HG03575 (cell line): ENCODE measurements around the gene SCAMP2.
"Not testable (repeated sequence)": the region's sequence is repeated elsewhere in the genome, so short reads cannot be mapped to it uniquely, and the experiment has no call there.

Experiments
- ATAC-seq: cut with Tn5 transposase; IDR thresholded peaks from one replicate; pipeline ENCODE4 v1.9.1; 2021; ENCODE audit not compliant: unreplicated experiment, insufficient number of reproducible peaks, low FRiP score; ENCODE audit errors: extremely low read depth

The SCAMP2 gene

GRCh38 chr15:74873036-74873755, at the start of gene SCAMP2:
Gene SCAMP2 (minus strand): TSS chr15:74873365. CDS start chr15:74873255, 110 bp downstream.
- peak; percentile 36 for ATAC-seq

- ATAC-seq = no peak
Observed at GRCh38 chr15:74920456-74920855, 47.3 kb upstream of the SCAMP2 start.

- ATAC-seq = no peak
Observed at GRCh38 chr15:74917676-74918075, 44.5 kb upstream of the SCAMP2 start.

- not testable (repeated sequence) for ATAC-seq
Observed at GRCh38 chr15:74913799-74914198, 40.6 kb upstream of the SCAMP2 start.

- no peak for ATAC-seq
Observed at GRCh38 chr15:74913041-74913440, 39.9 kb upstream of the SCAMP2 start.

GRCh38 chr15:74908635-74909034, 35.5 kb upstream of the SCAMP2 start:
- ATAC-seq = no peak

GRCh38 chr15:74907163-74907870, 34.2 kb upstream of the SCAMP2 start:
- no peak for ATAC-seq

- no peak for ATAC-seq
Observed at GRCh38 chr15:74906450-74907162, 33.4 kb upstream of the SCAMP2 start, which contains the start of gene FAM219B. Gene FAM219B (minus strand): TSS chr15:74906851. CDS start chr15:74906800, 51 bp downstream.

GRCh38 chr15:74906067-74906449, 32.9 kb upstream of the SCAMP2 start:
- no peak for ATAC-seq

GRCh38 chr15:74904190-74904805, 31.1 kb upstream of the SCAMP2 start:
- no peak for ATAC-seq

- ATAC-seq = no peak
Observed at GRCh38 chr15:74903676-74904075, 30.5 kb upstream of the SCAMP2 start.

- no peak for ATAC-seq
Observed at GRCh38 chr15:74902295-74903075, 29.3 kb upstream of the SCAMP2 start.

GRCh38 chr15:74901612-74902063, 28.5 kb upstream of the SCAMP2 start:
- no peak for ATAC-seq

- ATAC-seq = no peak
Observed at GRCh38 chr15:74897300-74897701, 24.1 kb upstream of the SCAMP2 start.

- ATAC-seq = no peak
Observed at GRCh38 chr15:74896316-74896715, 23.2 kb upstream of the SCAMP2 start.

- ATAC-seq = no peak
Observed at GRCh38 chr15:74895830-74896229, 22.7 kb upstream of the SCAMP2 start.

GRCh38 chr15:74894383-74894782, 21.2 kb upstream of the SCAMP2 start:
- ATAC-seq = not testable (repeated sequence)

GRCh38 chr15:74893627-74894026, 20.5 kb upstream of the SCAMP2 start:
- no peak for ATAC-seq

- no peak for ATAC-seq
Observed at GRCh38 chr15:74892931-74893330, 19.8 kb upstream of the SCAMP2 start.
